Gastroesophageal sphincter (tissue), 4 donors: Measurements from ENCODE around the gene RUFY3. TPM values are rescaled to one million over a fixed set of nuclear protein-coding genes. Genes with fewer than 3 reads are reported as not detected.
"Not testable (repeated sequence)": the region's sequence is repeated elsewhere in the genome, so short reads cannot be mapped to it uniquely, and the experiment has no call there.

Experiments used
- ATAC-seq: fragments of 150-250 bp; one replicate; pipeline ENCODE4 v1.9.1; 2016; ENCODE audit warnings: mild to moderate bottlenecking, moderate library complexity
- H3K27ac ChIP-seq, 4 donors: fragments of 200-600 bp; sonication (generic) in 3 of 4; 1 replicate in 3 of 4; 2 replicates in 1 of 4; pipeline ENCODE4 v1.5.1; 2016 to 2019
- H3K27me3 ChIP-seq: fragments of 200-600 bp; sonication (generic); one replicate; pipeline ENCODE4 v1.5.1; 2019
- H3K36me3 ChIP-seq, 2 donors: fragments of 200-600 bp; sonication (generic); one replicate each; pipeline ENCODE4 v1.5.1; 2019; ENCODE audit warnings: control low read depth in 1 of 2
- H3K4me1 ChIP-seq, 3 donors: fragments of 200-600 bp; sonication (generic); 1 replicate in 2 of 3; 2 replicates in 1 of 3; pipeline ENCODE4 v1.5.1; 2016 to 2019; ENCODE audit warnings: control low read depth in 2 of 3
- H3K4me3 ChIP-seq, 2 donors: fragments of 200-600 bp; sonication (generic); one replicate each; pipeline ENCODE4 v1.5.1; 2019; ENCODE audit warnings: mild to moderate bottlenecking in 1 of 2, moderate library complexity in 1 of 2
- H3K9me3 ChIP-seq, 3 donors: fragments of 200-600 bp; sonication (generic); one replicate each; pipeline ENCODE4 v1.5.1; 2017 to 2019; ENCODE audit warnings: control low read depth in 2 of 3
- EP300 ChIP-seq: sonication (generic); formaldehyde crosslinking; IDR thresholded peaks from one replicate; pipeline ENCODE4 v1.6.1; 2017; ENCODE audit warnings: antibody characterized with exemption, mild to moderate bottlenecking
- POLR2A ChIP-seq, 2 donors: fragments of 450-650 bp; IDR thresholded peaks; one replicate each; pipeline ENCODE4 v1.6.1; 2017; ENCODE audit warnings: antibody characterized with exemption in 2 of 2, mild to moderate bottlenecking in 2 of 2, moderate library complexity in 1 of 2
- POLR2AphosphoS5 ChIP-seq: sonication (generic); formaldehyde crosslinking; IDR thresholded peaks from one replicate; pipeline ENCODE4 v1.6.1; 2017; ENCODE audit warnings: antibody characterized with exemption
- WGBS, 2 donors: methylation state at CpG; one replicate each; pipeline ENCODE4 v1.1.5; 2018; ENCODE audit warnings: low coverage in 1 of 2; 5-methylcytosine and 5-hydroxymethylcytosine counted together
- total RNA-seq, 4 donors: library from RNA; depleted of rRNA; stranded (reverse); fragments of >200 nt; gene quantifications; one replicate each; pipeline ENCODE4 v1.1.0, GENCODE V29; 2016
- TF ChIP-seq, protein P1 (sequence below), 4 experiments: fragments of 200-600 bp in 2 of 4; fragments of 450-650 bp in 2 of 4; sonication (generic) in 1 of 4; IDR thresholded peaks; one replicate each; pipeline ENCODE4 v1.5.1; 2017 to 2019; ENCODE audit warnings: antibody characterized with exemption in 4 of 4, mild to moderate bottlenecking in 2 of 4, moderate library complexity in 2 of 4

Gene RUFY3
- total RNA-seq, 4 donors from 2014 or later = 40.4 to 57.7 (median 49.7) TPM

- TF ChIP-seq, protein P1, sequence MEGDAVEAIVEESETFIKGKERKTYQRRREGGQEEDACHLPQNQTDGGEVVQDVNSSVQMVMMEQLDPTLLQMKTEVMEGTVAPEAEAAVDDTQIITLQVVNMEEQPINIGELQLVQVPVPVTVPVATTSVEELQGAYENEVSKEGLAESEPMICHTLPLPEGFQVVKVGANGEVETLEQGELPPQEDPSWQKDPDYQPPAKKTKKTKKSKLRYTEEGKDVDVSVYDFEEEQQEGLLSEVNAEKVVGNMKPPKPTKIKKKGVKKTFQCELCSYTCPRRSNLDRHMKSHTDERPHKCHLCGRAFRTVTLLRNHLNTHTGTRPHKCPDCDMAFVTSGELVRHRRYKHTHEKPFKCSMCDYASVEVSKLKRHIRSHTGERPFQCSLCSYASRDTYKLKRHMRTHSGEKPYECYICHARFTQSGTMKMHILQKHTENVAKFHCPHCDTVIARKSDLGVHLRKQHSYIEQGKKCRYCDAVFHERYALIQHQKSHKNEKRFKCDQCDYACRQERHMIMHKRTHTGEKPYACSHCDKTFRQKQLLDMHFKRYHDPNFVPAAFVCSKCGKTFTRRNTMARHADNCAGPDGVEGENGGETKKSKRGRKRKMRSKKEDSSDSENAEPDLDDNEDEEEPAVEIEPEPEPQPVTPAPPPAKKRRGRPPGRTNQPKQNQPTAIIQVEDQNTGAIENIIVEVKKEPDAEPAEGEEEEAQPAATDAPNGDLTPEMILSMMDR (IDR thresholded peaks at IDR 0.05) = no peak
- no peak for TF ChIP-seq POLR2AphosphoS5
- TF ChIP-seq POLR2A (IDR thresholded peaks at IDR 0.05) = no peak
- TF ChIP-seq EP300 = no peak
- no peaks in the 10 kb centered on the region for H3K9me3 ChIP-seq
- no peaks in the 10 kb centered on the region for H3K4me1 ChIP-seq
- no peak for ATAC-seq
- 81 to 96% methylated on average over 3 of the region's 3 CpGs for WGBS, 2 donors
- no peak overlapping the region for H3K4me3 ChIP-seq
- no peaks in the 10 kb centered on the region for H3K27me3 ChIP-seq
- H3K27ac ChIP-seq = no peak overlapping the region
- peaks cover 0 to 94% of the 10 kb centered on the region in 2 donors for H3K36me3 ChIP-seq
Observed at GRCh38 chr4:70768301-70768948, 46.7 kb downstream of the RUFY3 start.

DNA sequence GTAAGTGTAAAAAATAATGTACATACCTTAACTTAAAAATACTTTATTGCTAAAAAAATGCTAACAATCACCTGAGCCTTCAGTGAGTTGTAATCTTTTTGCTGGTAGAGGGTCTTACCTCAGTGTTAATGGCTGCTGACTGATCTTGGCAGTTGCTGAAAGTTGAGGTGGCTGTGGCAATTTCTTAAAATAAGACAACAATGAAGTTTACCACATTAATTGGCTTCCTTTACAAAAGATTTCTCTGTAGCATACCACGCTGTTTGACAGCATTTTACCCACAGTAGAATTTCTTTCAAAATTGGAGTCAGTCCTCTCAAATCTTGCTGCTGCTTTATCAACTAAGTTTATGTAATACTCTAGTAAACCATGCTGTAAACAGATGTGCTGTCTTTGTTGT, 47.6 kb downstream of the RUFY3 start:
- not testable (repeated sequence) for H3K27me3 ChIP-seq, ATAC-seq, H3K4me3 ChIP-seq, H3K4me1 ChIP-seq, H3K27ac ChIP-seq, H3K9me3 ChIP-seq
- H3K36me3 ChIP-seq = peaks cover 0 to 84% of the 10 kb centered on the region in 2 donors
- 80 to 100% methylated on average over 1 of the region's 1 CpG for WGBS, 2 donors

GRCh38 chr4:70772929-70773555, 51.3 kb downstream of the RUFY3 start:
- 89 to 92% methylated on average over 6 of the region's 6 CpGs for WGBS, 2 donors
- no peaks in the 10 kb centered on the region for H3K4me1 ChIP-seq
- H3K9me3 ChIP-seq = no peaks in the 10 kb centered on the region
- no peak for TF ChIP-seq POLR2A (IDR thresholded peaks at IDR 0.05)
- no peak for TF ChIP-seq POLR2AphosphoS5
- TF ChIP-seq, protein P1 (IDR thresholded peaks at IDR 0.05) = no peak
- no peak for TF ChIP-seq EP300
- H3K27me3 ChIP-seq = no peaks in the 10 kb centered on the region
- peaks cover 0 to 80% of the 10 kb centered on the region in 2 donors for H3K36me3 ChIP-seq
- no peak overlapping the region for H3K27ac ChIP-seq
- ATAC-seq = no peak
- no peak overlapping the region for H3K4me3 ChIP-seq

DNA sequence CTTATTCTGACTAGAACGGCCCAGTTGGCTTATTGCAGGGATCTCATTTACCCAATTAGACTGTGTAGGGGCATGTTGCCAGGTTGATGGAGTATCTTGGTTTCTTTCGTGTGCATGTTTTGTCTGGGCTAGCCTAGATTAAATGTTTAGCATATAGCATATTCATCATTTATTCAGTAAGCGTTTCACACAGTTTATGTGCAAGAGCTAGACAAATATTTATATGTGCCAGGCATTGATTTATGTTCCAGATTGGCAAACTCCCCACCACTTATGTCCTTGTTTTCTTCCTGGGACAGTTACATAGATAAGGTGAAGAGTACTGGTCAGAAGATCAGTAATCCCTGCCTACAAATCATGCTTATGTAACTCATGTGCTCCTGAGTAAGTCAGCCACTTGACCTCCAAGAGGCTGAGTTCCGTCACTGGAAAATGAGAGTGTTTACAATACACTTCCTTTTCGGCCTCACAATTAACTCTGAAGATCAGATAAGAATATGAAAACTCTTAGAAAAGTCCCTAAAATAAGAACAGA, 57.2 kb downstream of the RUFY3 start:
- Histone ChIP-seq H3K36me3 (peaks cover 0 to 86% of the 10 kb centered on the region in 2 donors), H3K27me3 (no peaks in the 10 kb centered on the region), H3K27ac (peak overlapping the region; percentile 7 to 59 (median 48)), H3K9me3 (no peaks in the 10 kb centered on the region), H3K4me3 (no peak overlapping the region), H3K4me1 (peaks cover 3 to 12% (median 4%) of the 10 kb centered on the region in 3 donors)
- peak; percentile 39 for ATAC-seq
- TF ChIP-seq, protein P1 (IDR thresholded peaks at IDR 0.05) = peak in 1 of 4 experiments; percentile 1
- TF ChIP-seq POLR2AphosphoS5 (peak; percentile 67), EP300 (no peak), POLR2A (IDR thresholded peaks at IDR 0.05) (no peak)
- 23 to 27% methylated on average over 3 to 5 of the region's 5 CpGs for WGBS, 2 donors

DNA sequence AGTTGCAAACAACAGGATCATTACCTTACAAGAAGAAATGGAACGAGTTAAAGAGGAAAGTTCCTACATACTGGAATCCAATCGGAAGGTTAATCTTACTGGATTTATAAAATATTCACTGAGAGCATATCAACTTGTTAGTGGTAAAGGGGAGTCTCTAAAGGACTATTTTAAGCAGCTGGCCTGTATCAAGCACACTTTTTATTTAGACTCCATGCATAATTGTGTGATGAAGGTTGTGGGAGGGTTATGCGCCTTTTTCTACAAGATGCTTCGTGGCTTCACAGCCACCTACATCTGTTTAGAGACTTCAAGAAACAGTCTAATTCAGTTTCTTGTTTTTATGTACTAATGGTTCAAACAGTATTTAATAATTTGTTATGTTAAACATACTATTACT, 61.3 kb downstream of the RUFY3 start:
- Histone ChIP-seq H3K4me3 (no peak overlapping the region), H3K9me3 (no peaks in the 10 kb centered on the region), H3K36me3 (peaks cover 0 to 96% of the 10 kb centered on the region in 2 donors), H3K27ac (no peak overlapping the region), H3K4me1 (peaks cover 3 to 12% (median 4%) of the 10 kb centered on the region in 3 donors), H3K27me3 (no peaks in the 10 kb centered on the region)
- WGBS, 2 donors = 55 to 56% methylated on average over 4 of the region's 4 CpGs
- ATAC-seq = no peak
- TF ChIP-seq POLR2A (IDR thresholded peaks at IDR 0.05) = no peak
- TF ChIP-seq EP300 = no peak
- TF ChIP-seq, protein P1 (IDR thresholded peaks at IDR 0.05) = no peak
- TF ChIP-seq POLR2AphosphoS5 = no peak
